Measurements from ENCODE around the gene ZIC2.
"Not testable (repeated sequence)": the region's sequence is repeated elsewhere in the genome, so short reads cannot be mapped to it uniquely, and the experiment has no call there.

Gene ZIC2

DNA sequence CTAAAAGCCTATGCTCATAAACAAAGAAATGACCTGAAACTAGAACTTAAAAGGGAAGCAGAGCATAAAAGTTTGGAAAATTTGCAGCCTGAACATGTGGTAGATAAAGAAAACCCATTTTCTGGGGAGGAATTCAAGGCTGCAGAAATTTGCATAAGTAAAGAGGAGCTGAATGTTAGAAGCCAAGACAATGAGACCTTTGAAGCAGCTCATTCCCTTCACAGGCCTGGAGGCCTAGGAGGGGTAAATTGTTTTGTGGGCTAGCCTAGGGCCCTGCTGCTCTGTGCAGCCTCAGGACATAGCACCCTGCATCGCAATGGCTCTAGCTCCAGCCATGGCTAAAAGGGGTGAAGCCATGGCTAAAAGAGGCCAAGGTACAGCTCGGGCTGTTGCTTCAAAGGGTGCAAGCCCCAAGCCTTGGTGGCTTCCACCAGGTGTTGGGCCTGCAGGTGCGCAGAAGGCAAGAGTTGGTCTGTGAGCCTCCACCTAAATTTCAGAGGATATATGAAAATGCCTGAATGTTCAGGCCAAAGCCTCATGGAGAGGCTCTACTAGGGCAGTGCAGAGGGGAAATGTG is 38.3 kb downstream of the ZIC2 start:
- no peak for DNase-seq (ENCODE audit: low read depth)

GRCh38 chr13:100022798-100023197 is 41.2 kb downstream of the ZIC2 start:
- DNase-seq (ENCODE audit: low read depth): no peak

- DNase-seq (ENCODE audit: low read depth): no peak
Observed at GRCh38 chr13:100024023-100024422, 42.4 kb downstream of the ZIC2 start.

GRCh38 chr13:100029933-100030332 is 48.3 kb downstream of the ZIC2 start:
- no peak for DNase-seq (ENCODE audit: low read depth)

DNA sequence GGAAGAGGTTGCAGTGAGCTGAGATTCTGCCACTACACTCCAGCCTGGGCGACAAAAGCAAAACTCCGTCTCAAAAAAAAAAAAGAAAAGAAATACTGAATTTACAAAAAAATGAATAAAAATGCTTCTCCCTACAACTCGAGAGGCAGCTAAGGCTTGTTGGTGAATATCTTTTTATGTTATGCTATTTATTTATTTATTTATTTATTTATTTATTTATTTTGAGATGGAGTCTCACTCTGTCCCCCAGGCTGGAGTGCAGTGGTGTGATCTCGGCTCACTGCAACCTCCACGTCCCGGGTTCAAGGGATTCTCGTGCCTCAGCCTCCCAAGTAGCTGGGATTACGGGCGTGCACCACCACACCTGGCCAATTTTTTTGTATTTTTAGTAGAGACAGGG is 51.1 kb downstream of the ZIC2 start:
- not testable (repeated sequence) for DNase-seq (ENCODE audit: low read depth)

DNA sequence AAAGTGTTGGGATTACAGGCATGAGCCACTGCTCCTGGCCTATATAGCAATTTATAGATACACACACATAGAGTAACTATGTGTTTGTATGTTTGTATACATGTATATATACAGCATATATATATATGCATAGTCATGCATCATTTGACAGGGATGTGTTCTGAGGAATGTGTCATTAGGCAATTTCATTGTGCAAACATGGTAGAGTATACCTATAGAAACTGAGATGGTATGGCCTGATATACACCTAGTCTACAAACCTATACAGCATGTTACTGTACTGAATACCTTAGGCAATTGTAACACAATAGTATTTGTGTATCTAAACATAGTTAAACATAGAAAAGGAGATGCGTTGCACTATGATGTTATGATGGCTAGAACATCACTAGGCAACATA is 54.4 kb downstream of the ZIC2 start:
- no peak for DNase-seq (ENCODE audit: low read depth)
